Astrocyte of the spinal cord (primary cell): Measurements from ENCODE around the gene ANKRD33.

Source experiments
- DNase-seq: peaks from one replicate; pipeline ENCODE4 v3.0.0; 2011; ENCODE audit warnings: low read depth, low spot score
- H3K4me3 ChIP-seq: 2 replicates; pipeline ENCODE4 v1.5.1; 2011; ENCODE audit warnings: low read depth, mild to moderate bottlenecking, low read length, moderate library complexity
- CTCF ChIP-seq: IDR thresholded peaks from 2 replicates; pipeline ENCODE4 v1.5.1; 2012; ENCODE audit warnings: low read depth, mild to moderate bottlenecking, low read length, inconsistent platforms
- in situ Hi-C: cut with HindIII; loops from 2 replicates; pipeline ENCODE4 v1.10.0; 2017; ENCODE audit warnings: low sequenced_read_pairs

Gene ANKRD33

GRCh38 chr12:51900323-51900889 is 12.5 kb downstream of the ANKRD33 start:
- no peak for DNase-seq
- no peak for TF ChIP-seq CTCF
- no peak overlapping the region for H3K4me3 ChIP-seq
- in situ Hi-C loops, result no loop called here

- in situ Hi-C loops, result no loop called here
- DNase-seq, result no peak
- no peak overlapping the region for H3K4me3 ChIP-seq
- TF ChIP-seq CTCF, result no peak
Observed at GRCh38 chr12:51901121-51901817, 13.4 kb downstream of the ANKRD33 start.

GRCh38 chr12:51901881-51902280 is 14.0 kb downstream of the ANKRD33 start:
- no peak for DNase-seq
- H3K4me3 ChIP-seq, result no peak overlapping the region
- in situ Hi-C loops, result no loop called here
- no peak for TF ChIP-seq CTCF

GRCh38 chr12:51904951-51905470 is 17.1 kb downstream of the ANKRD33 start:
- TF ChIP-seq CTCF, result no peak
- no peak for DNase-seq
- no peak overlapping the region for H3K4me3 ChIP-seq
- in situ Hi-C loops, result no loop called here

- DNase-seq, result no peak
- no peak overlapping the region for H3K4me3 ChIP-seq
- TF ChIP-seq CTCF, result no peak
- in situ Hi-C loops, result no loop called here
Observed at GRCh38 chr12:51905471-51906429, 17.8 kb downstream of the ANKRD33 start.

GRCh38 chr12:51906430-51907082 is 18.7 kb downstream of the ANKRD33 start:
- TF ChIP-seq CTCF, result no peak
- DNase-seq, result no peak
- H3K4me3 ChIP-seq, result no peak overlapping the region
- in situ Hi-C loops, result no loop called here
